Endothelial cell of umbilical vein (primary cell): ENCODE results near the gene PRMT1. TPM values are rescaled to one million over a fixed set of nuclear protein-coding genes. Genes with fewer than 3 reads are reported as not detected.

Source experiments
- BruUV-seq: library from RNA; stranded (reverse); fragments of 400-500 nt; replicated peaks from 2 replicates; lab custom pipeline; 2021; lab: Mats Ljungman, UMichigan
- CTCF ChIA-PET: fragments of 300-600, 350-600 bp; sonication (Branson Sonifier 250); formaldehyde crosslinking; loops from one replicate; lab custom pipeline; 2021; ENCODE audit warnings: antibody characterized with exemption, inconsistent platforms; lab: Charles Lee
- POLR2A ChIA-PET: fragments of 300-600, 350-600 bp; sonication (Branson Sonifier 250); formaldehyde crosslinking; loops from one replicate; lab custom pipeline; 2021; ENCODE audit warnings: antibody characterized with exemption, inconsistent platforms; lab: Charles Lee
- DNase-seq: peaks from one replicate; pipeline ENCODE4 v3.0.0-alpha.2; 2011; ENCODE audit warnings: low read depth, low spot score
- FAIRE-seq: peaks from 2 replicates; lab custom pipeline; 2011; peaks lifted over from hg19 to GRCh38; lab: Jason Lieb, UNC
- H2AFZ ChIP-seq: 2 replicates; pipeline ENCODE4 v1.6.0; 2012; ENCODE audit warnings: low read depth, low read length, control low read depth, inconsistent platforms
- H3K27ac ChIP-seq: 2 replicates; pipeline ENCODE4 v1.5.1; 2011; ENCODE audit warnings: low read depth, mild to moderate bottlenecking, control low read depth, low read length, moderate library complexity; ENCODE audit not compliant: insufficient read depth
- H3K27me3 ChIP-seq, 2 experiments: 2 replicates each; pipeline versions ENCODE4 v1.6.0 to v1.6.1; 2011; ENCODE audit warnings: low read length in 2 of 2, mixed read lengths in 1 of 2; ENCODE audit not compliant: control insufficient read depth in 2 of 2, insufficient read depth in 2 of 2
- H3K36me3 ChIP-seq, 2 experiments: 2 replicates in 1 of 2; 3 replicates in 1 of 2; pipeline ENCODE4 v1.5.1; 2011; ENCODE audit warnings: low read length in 2 of 2, mild to moderate bottlenecking in 1 of 2, moderate library complexity in 1 of 2; ENCODE audit not compliant: control insufficient read depth in 2 of 2, insufficient read depth in 2 of 2; ENCODE audit errors: extremely low read depth in 1 of 2
- H3K4me1 ChIP-seq: 3 replicates; pipeline ENCODE4 v1.5.1; 2011; ENCODE audit warnings: mild to moderate bottlenecking, low read length; ENCODE audit not compliant: control insufficient read depth, insufficient read depth; ENCODE audit errors: extremely low read depth
- H3K4me2 ChIP-seq: 2 replicates; pipeline ENCODE4 v1.6.1; 2011; ENCODE audit warnings: low read length, control low read depth, mixed read lengths; ENCODE audit not compliant: insufficient read depth
- H3K4me3 ChIP-seq, 3 experiments: fragments of 200-600 bp in 1 of 3; sonication (generic), shearing (Covaris generic) in 1 of 3; replicated peaks in 1 of 3; 2 replicates each; pipeline ENCODE4 v1.5.1; 2011 to 2016; ENCODE audit warnings: control low read depth in 3 of 3, low read length in 3 of 3, mild to moderate bottlenecking in 2 of 3, inconsistent platforms in 1 of 3, low read depth in 1 of 3, moderate library complexity in 1 of 3; ENCODE audit not compliant: insufficient read depth in 1 of 3
- H3K79me2 ChIP-seq: 2 replicates; pipeline ENCODE4 v1.6.0; 2012; ENCODE audit warnings: low read length, inconsistent platforms; ENCODE audit not compliant: control insufficient read depth, insufficient read depth
- H3K9ac ChIP-seq: replicated peaks from 2 replicates; pipeline ENCODE3; 2011; ENCODE audit warnings: low read length, control low read depth; ENCODE audit not compliant: insufficient read depth; ENCODE audit errors: extremely low read depth
- H3K9me1 ChIP-seq: replicated peaks from 3 replicates; pipeline ENCODE4 v1.6.0; 2011; ENCODE audit warnings: mild to moderate bottlenecking, low read length; ENCODE audit not compliant: control insufficient read depth, insufficient read depth; ENCODE audit errors: extremely low read depth
- H3K9me3 ChIP-seq: replicated peaks from 2 replicates; pipeline ENCODE4 v1.5.1; 2012; ENCODE audit warnings: low read length, inconsistent platforms; ENCODE audit not compliant: control insufficient read depth, insufficient read depth
- H4K20me1 ChIP-seq: replicated peaks from 2 replicates; pipeline ENCODE3; 2011; ENCODE audit warnings: mild to moderate bottlenecking, low read length; ENCODE audit not compliant: control insufficient read depth, insufficient read depth; ENCODE audit errors: extremely low read depth
- CTCF ChIP-seq, 2 donors: IDR thresholded peaks; 1 replicate in 1 of 2; 2 replicates in 1 of 2; pipeline ENCODE4 v1.5.1; 2011; ENCODE audit warnings: low read length in 2 of 2, mild to moderate bottlenecking in 2 of 2, moderate library complexity in 2 of 2, control low read depth in 1 of 2, inconsistent platforms in 1 of 2, low read depth in 1 of 2; ENCODE audit not compliant: insufficient read depth in 1 of 2; ENCODE audit errors: extremely low read depth in 1 of 2
- EZH2 ChIP-seq: IDR thresholded peaks from 2 replicates; pipeline ENCODE4 v1.6.1; 2012; ENCODE audit warnings: borderline replicate concordance, low read depth, mild to moderate bottlenecking, moderate library complexity, low read length, inconsistent platforms; ENCODE audit not compliant: severe bottlenecking
- GATA2 ChIP-seq: IDR thresholded peaks from 2 replicates; pipeline ENCODE4 v1.7.0; 2011; ENCODE audit warnings: low read depth, mild to moderate bottlenecking, moderate library complexity, mixed read lengths, low read length; ENCODE audit not compliant: insufficient read length, insufficient read depth
- JUN ChIP-seq: IDR thresholded peaks from 2 replicates; pipeline ENCODE4 v1.6.1; 2011; ENCODE audit warnings: borderline replicate concordance, low read depth; ENCODE audit not compliant: insufficient read length, insufficient read depth
- MAX ChIP-seq: IDR thresholded peaks from 2 replicates; pipeline ENCODE4 v1.6.1; 2011; ENCODE audit not compliant: insufficient read depth, insufficient read length
- MYC ChIP-seq: IDR thresholded peaks from one replicate; pipeline ENCODE4 v1.6.1; 2011; ENCODE audit warnings: mild to moderate bottlenecking, low read depth, low read length
- POLR2A ChIP-seq: IDR thresholded peaks from 2 replicates; pipeline ENCODE4 v1.6.1; 2012; ENCODE audit warnings: low read depth, mild to moderate bottlenecking, control low read depth, low read length
- POLR2AphosphoS5 ChIP-seq: IDR thresholded peaks from 2 replicates; pipeline ENCODE4 v1.6.1; 2012; ENCODE audit warnings: low read depth, mild to moderate bottlenecking, control low read depth, low read length, moderate library complexity; ENCODE audit not compliant: insufficient read depth
- dilution Hi-C: fragments of 300-500 bp; cut with MboI; formaldehyde crosslinking; loops from one replicate; pipeline ENCODE4 v1.15.0; 2019; ENCODE audit warnings: low sequenced_read_pairs; ENCODE audit not compliant: extremely low pct_ligation_motif_present
- intact Hi-C: fragments of 100-400 bp; cut with micrococcal nuclease; formaldehyde crosslinking; loops from one replicate; pipeline ENCODE4 v1.10.0; 2022
- polyA plus RNA-seq, 4 experiments: library from polyadenylated mRNA; depleted of rRNA in 3 of 4; stranded (reverse) in 3 of 4; unstranded in 1 of 4; fragments of >200 nt; gene quantifications; 2 replicates each; pipeline versions ENCODE4 v1.2.1 to v1.2.3, GENCODE V29; 2011 to 2012; ENCODE audit warnings: missing spikeins in 1 of 4
- total RNA-seq: library from RNA; stranded (reverse); gene quantifications from 2 replicates; pipeline ENCODE4 v1.2.3, GENCODE V29; 2021

PRMT1 gene
- total and polyA plus RNA-seq, 2 donors (not counting 3 experiments of a cell fraction or from before 2014, with no cell fraction given) = 242 to 542 TPM

GRCh38 chr19:49663224-49663623, 13.8 kb upstream of the PRMT1 start:
- ChIA-PET POLR2A (no interaction called here), CTCF (no interaction called here)
- Histone ChIP-seq H3K27me3 (no peaks in the 10 kb centered on the region), H3K79me2 (peaks cover 17% of the 10 kb centered on the region), H3K4me3 (no peak overlapping the region), H3K9me3 (no peaks in the 10 kb centered on the region), H3K27ac (no peak overlapping the region), H3K4me1 (peaks cover 8% of the 10 kb centered on the region), H3K9ac (no peak overlapping the region), H3K36me3 (peaks cover 7 to 40% of the 10 kb centered on the region in 2 experiments), H2AFZ (no peak overlapping the region), H4K20me1 (no peaks in the 10 kb centered on the region), H3K9me1 (no peaks in the 10 kb centered on the region), H3K4me2 (no peak overlapping the region)
- DNase-seq (no peak), FAIRE-seq (no peak)
- no TSS peak for BruUV-seq
- dilution Hi-C loops (no loop called here), intact Hi-C loops (no loop called here)
- TF ChIP-seq CTCF (IDR thresholded peaks at IDR 0.05; ENCODE audit: extremely low read depth in 1 of 2, insufficient read depth in 1 of 2, low read depth in 1 of 2, low read length in 2 of 2) (no peak), MYC (no peak), GATA2 (no peak), POLR2A (no peak), EZH2 (no peak), POLR2AphosphoS5 (no peak), JUN (no peak), MAX (no peak)
